OCI-LY3 (cell line): ENCODE data around the gene ATP4B.
"Not testable (repeated sequence)": the region's sequence is repeated elsewhere in the genome, so short reads cannot be mapped to it uniquely, and the experiment has no call there.

Source experiments
- CTCF ChIP-seq: fragments of 200-600, 300-600 bp; sonication (generic); IDR thresholded peaks from 2 replicates; pipeline ENCODE4 v1.5.1; 2014; ENCODE audit warnings: antibody characterized with exemption, low read length, low read depth
- EZH2phosphoT487 ChIP-seq: fragments of 200-600 bp; shearing (Covaris generic); IDR thresholded peaks from 2 replicates; pipeline ENCODE4 v1.6.1; 2018; ENCODE audit warnings: antibody characterized with exemption, mixed run types, low read depth

GRCh38 chr13:113624640-113625304 lies 33.2 kb downstream of the ATP4B start:
- not testable (repeated sequence) for TF ChIP-seq CTCF, EZH2phosphoT487
